ENCODE results near the gene RELCH.

- TF ChIP-seq EZH2 (IDR thresholded peaks at IDR 0.05; ENCODE audit: insufficient read depth, poor library complexity, severe bottlenecking) (no peak), EZH2phosphoT487 (IDR thresholded peaks at IDR 0.05; ENCODE audit: insufficient read depth, low read depth) (no peak)
Measured at GRCh38 chr18:62189208-62189607, 2.2 kb downstream of the RELCH start.
